GM12892 (cell line): ENCODE results near the gene SLC39A5.

Experiments
- POLR2A ChIP-seq: IDR thresholded peaks from 2 replicates; pipeline ENCODE4 v1.6.1; 2011; ENCODE audit warnings: low read depth, low read length, control low read depth
- POLR2AphosphoS5 ChIP-seq: IDR thresholded peaks from 2 replicates; pipeline ENCODE4 v1.6.1; 2011; ENCODE audit warnings: low read depth, low read length, control low read depth

- TF ChIP-seq POLR2A: peak; percentile 46; the same call in 1 of the 2 replicates
- TF ChIP-seq POLR2AphosphoS5: no peak
Measured at GRCh38 chr12:56258068-56258819, 28.4 kb downstream of the SLC39A5 start, which contains the start of gene ANKRD52.
